HG03045 (cell line): ENCODE data around the gene PDE4D.
"Not testable (repeated sequence)": the region's sequence is repeated elsewhere in the genome, so short reads cannot be mapped to it uniquely, and the experiment has no call there.

ENCODE experiments used
- ATAC-seq: cut with Tn5 transposase; IDR thresholded peaks from one replicate; pipeline ENCODE4 v1.9.1; 2021; ENCODE audit warnings: mild to moderate bottlenecking, moderate library complexity; ENCODE audit not compliant: unreplicated experiment

Gene PDE4D

GRCh38 chr5:59317023-59317773 lies 576.3 kb downstream of the PDE4D start:
- no peak for ATAC-seq

- no peak for ATAC-seq
Observed at GRCh38 chr5:59312223-59312622, 581.3 kb downstream of the PDE4D start.

DNA sequence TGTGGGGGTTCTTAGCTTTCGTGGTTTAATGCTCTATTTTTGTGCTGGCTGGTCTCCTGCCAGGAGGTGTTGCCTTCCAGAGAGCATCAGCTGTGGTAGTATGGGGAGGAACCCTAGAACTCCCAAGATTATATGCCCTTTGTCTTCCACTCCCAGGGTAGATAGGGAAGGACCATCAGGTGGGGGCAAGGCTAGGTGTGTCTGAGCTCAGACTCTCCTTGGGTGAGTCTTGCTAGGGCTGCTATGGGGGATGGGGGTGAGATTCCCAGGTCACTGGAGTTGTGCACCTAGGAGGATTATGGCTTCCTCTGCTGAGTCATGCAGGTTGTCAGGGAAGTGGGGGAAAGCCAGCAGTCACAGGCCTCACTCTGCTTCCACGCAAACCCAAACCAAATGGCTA lies 584.8 kb downstream of the PDE4D start:
- not testable (repeated sequence) for ATAC-seq

DNA sequence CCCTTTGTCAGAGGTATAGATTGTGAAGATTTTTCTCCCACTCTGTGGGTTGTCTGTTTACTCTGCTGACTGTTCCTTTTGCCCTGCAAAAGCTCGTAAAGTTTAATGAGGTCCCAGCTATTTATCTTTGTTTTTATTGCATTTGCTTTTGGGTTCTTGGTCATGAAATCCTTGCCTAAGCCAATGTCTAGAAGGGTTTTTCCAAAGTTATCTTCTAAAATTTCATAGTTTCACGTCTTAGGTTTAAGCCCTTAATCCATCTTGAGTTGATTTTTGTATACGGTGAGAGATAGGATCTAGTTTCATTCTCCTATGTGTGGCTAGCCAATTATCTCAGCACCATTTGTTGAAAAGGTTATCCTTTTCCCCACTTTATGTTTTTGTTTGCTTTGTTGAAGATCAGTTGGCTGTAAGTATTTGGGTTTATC lies 590.2 kb downstream of the PDE4D start:
- not testable (repeated sequence) for ATAC-seq

DNA sequence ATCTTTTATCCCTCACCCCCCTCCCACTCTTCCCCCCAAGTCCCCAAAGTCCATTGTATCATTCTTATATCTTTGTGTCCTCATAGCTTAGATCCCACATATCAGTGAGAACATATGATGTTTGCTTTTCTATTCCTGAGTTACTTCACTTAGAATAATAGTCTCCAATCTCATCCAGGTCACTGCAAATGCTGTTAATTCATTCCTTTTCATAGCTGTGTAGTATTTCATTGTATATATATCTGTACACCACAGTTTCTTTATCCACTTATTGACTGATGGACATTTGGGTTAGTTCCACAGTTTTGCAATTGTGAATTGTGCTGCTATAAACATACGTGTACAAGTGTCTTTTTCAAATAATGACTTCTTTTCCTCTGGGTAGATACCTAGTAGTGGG lies 591.0 kb downstream of the PDE4D start:
- ATAC-seq = not testable (repeated sequence)

DNA sequence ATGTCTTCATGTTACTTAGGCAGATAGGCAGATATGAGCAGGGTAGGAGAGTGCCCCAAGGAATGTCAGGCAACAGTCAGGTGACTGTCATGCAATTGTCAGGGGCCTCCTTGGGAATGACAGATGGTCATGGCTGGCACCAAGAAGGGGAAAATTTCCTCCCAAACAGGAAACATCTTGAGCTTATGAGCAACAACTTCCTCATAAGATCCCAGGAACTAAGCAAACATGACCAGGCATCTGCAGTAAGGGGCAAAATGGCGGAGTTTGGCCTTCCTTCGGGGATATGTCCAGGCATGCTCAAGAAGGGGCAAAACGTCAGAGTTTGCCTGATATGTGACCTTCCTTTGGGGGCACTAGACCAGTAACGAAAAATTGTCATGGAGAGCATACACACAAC lies 591.8 kb downstream of the PDE4D start:
- no peak for ATAC-seq

GRCh38 chr5:59300930-59301329 lies 592.6 kb downstream of the PDE4D start:
- ATAC-seq = no peak

GRCh38 chr5:59299006-59299405 lies 594.5 kb downstream of the PDE4D start:
- ATAC-seq = no peak

DNA sequence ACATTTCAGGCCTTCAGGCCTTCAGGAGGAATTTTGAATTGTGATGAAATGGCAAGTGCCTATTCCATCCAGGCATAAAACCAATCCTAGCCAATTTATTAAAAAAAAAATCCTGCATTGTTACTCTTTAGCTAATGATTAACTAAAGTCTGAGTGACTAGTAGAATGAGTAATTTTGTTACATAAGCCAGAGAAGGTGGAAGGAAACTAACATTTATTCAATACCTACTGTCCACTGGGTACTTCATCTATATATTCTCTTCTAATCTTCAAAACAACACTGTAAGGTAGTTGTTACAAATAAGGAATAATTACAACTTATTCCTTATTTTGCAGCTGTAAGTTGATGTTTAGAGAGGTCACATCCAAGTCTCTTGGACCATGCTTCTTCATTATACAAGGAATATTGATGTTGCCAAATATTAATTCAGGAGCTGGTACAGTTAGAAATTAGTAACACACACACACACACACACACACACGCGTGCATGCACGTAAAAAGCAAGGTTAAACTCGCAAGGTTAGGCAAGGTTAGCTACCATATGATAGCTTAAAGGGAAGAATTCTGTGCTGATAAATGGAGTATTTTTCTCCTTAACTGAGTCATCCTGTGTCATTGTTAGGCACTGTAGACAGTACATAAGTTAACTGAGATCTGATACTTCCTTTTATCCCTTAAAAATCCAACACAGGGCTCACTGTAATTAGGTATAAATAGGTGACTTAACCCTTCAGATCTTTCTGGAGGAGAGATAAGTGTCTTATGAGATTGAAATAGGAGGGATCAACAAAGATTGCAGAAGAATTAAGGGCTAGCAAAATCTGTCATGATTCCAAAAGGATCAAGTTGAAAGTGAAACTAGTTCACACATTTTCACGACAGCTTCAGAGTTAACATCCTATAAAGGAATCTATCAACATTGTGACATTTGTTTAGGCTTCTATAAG lies 596.9 kb downstream of the PDE4D start:
- ATAC-seq = no peak

- no peak for ATAC-seq
Observed at GRCh38 chr5:59293700-59294099, 599.8 kb downstream of the PDE4D start.

DNA sequence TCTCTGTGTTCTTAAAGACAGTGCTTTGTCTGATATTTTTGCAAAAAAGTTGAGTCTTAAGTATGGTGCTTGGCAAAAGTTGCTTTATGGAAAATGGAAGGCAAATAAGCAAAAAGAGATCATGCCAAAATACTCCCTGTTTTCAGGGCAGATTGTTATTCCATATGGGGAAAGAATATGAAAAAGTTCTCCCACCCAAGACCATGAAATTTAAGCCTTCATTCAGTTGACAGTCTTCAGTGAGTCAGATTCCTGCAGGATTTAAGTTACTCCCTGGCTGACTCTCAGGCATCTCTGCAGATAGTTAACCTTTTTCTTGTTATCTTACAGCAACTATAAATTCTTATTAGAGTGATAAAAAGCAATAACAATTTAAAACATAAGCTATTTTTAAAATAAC lies 601.6 kb downstream of the PDE4D start:
- ATAC-seq = no peak

DNA sequence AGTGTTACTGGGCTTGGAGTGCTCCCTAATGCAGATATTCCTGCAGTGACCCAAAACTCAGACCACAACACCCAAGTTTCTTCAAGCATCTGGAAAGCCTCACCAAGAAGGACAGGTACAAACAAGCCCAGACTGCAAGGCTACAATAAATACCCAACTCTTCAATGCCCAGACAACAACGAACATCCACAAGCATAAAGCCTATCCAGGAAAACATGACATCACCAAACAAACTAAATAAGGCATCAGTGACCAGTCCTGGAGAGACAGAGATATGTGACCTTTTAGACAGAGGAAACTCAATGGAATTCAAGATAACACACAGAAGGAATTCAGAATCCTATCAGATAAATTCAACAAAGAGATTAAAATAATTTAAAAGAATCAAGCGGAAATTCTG lies 605.6 kb downstream of the PDE4D start:
- no peak for ATAC-seq

- ATAC-seq = no peak
Observed at GRCh38 chr5:59287361-59287760, 606.2 kb downstream of the PDE4D start.

DNA sequence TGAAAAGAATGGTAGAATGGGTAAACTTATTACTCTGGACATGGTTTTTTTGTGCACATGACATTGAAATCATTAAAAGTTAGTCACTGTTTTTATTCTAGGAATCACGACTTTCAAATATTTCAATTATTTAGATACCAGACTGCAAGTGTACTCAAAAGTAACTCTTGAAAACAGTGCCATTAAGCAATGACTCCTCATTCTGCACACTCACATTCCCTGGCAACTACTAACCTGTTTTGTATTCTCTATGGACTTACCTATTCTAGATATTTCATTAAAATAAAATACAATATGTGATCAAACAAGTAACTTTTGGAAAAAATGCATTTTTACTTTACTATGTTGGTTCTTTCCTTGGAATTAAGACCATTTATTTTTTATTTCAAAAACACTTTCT lies 607.0 kb downstream of the PDE4D start:
- ATAC-seq = no peak

GRCh38 chr5:59285300-59286016 lies 608.1 kb downstream of the PDE4D start:
- ATAC-seq = no peak

GRCh38 chr5:59282726-59283125 lies 610.8 kb downstream of the PDE4D start:
- no peak for ATAC-seq

GRCh38 chr5:59279979-59280378 lies 613.5 kb downstream of the PDE4D start:
- no peak for ATAC-seq

DNA sequence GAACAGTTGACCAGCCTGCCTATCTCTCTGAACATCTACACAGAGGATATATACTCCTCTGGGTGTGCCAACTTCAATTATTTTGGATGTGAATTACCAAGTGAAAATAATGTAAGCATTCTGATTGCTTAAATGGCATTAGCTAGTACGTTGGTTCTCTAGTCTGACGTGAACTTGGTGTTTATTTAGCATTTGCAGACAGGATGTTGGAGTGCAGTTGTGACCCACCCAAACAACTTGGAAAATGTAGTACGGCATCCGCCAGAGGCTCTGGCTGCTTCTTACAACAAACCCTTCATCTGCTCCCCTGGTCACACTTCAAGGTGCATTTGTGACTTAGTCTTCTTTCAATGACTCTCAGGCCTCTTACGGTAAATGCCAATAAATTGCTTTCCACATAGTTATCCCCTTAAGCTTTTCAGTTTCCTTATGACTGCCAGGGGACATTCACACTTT lies 616.6 kb downstream of the PDE4D start:
- ATAC-seq = no peak

GRCh38 chr5:59276325-59276675 lies 617.2 kb downstream of the PDE4D start:
- ATAC-seq = no peak

DNA sequence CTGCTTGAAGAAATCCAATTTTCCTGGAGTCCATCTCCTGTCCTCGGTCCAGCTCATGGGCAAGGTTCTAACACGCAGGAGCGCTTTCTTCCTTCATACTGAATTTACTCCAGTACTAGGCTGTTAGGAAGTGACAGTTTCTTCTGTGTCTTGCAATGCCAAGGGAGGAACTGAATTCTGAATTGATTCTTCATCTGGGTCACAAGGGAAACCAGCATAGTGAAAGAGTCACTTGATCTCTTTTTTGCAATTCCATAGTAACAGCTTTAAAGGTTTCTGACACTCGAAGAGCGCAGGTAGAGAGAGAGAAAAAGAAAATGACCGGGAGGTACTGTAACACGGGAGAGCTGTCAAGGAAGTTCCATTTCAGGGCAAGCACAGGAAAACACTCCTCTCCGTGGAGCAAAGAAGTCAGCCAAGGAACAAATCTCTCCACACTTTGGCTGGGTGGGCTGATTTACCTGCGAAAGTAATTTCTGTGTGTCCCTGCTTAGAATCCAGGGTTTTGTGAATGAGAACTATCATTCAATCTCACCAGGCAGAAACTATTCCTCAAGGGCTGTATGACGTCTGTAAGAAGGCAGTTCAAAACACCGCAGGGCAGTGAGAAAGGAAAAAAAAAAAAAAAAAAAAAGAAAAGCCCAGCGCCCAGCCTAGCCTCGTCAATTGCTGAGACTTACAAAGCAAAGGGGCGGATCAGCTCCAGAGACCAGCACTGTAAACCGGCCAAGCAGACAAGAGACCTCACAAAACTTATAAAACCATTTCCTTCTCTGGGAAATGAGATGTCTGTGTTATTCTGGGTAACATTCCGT lies 617.8 kb downstream of the PDE4D start:
- no peak for ATAC-seq

- ATAC-seq = no peak
Observed at GRCh38 chr5:59275170-59275509, 618.4 kb downstream of the PDE4D start.
